Measurements from ENCODE around the gene SMIM36. TPM values are rescaled to one million over a fixed set of nuclear protein-coding genes. Genes with fewer than 3 reads are reported as not detected.

SMIM36 gene
- total and polyA plus RNA-seq, 12 donors, result not detected

DNA sequence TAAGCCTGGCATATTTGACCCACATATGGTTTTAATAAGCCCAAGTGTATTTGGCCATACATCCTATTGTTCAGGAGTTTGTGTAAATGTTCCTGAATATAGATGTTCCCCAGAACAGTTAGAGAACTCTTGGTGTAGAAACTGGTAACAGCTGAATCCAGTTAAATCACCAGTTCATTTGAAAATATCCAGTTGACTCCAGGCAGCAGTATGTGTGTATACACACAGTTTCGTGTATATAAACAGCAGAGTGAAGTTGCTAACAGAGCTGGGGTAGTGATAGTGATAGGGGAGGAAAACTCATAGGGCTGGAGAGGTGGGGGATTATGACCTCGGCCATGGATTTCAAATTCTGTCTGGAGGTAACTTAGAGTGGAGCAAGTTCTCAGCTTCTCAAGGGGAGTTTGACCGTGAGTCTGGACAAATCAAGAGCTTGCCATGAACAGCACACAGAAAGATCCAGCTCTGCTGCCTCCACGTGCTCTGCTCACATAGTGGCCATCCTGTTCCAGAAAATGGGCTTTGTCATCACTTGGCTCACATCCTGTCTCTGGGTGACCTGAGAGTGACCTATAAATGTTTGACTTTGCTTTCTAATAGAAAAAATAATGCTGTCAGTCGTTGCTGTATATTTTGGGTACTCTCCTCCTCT, 59.0 kb downstream of the SMIM36 start:
- Histone ChIP-seq H3K9me3 (no peaks in the 10 kb centered on the region), H3K4me1 (peaks cover 3 to 43% (median 9%) of the 10 kb centered on the region in 9 donors), H3K27ac (peak overlapping the region in 2 of 10 donors; percentile 60 to 77), H3K4me3 (no peak overlapping the region), H3K36me3 (no peaks in the 10 kb centered on the region), H3K27me3 (no peaks in the 10 kb centered on the region)
- intact Hi-C loops (cut with DNase I), result no loop called here
- ATAC-seq, result peak; percentile 23 to 96 (median 86)
- TF ChIP-seq CTCF (IDR thresholded peaks at IDR 0.05), result no peak
- peak in 1 of 2 donors; percentile 44 for DNase-seq
- 25 to 30% methylated on average over 5 of the region's 5 CpGs for WGBS, 2 donors

- DNase-seq, result no peak
- Histone ChIP-seq H3K36me3 (no peaks in the 10 kb centered on the region), H3K9me3 (no peaks in the 10 kb centered on the region), H3K4me3 (no peak overlapping the region), H3K27ac (peak overlapping the region in 1 of 10 donors; percentile 77), H3K27me3 (no peaks in the 10 kb centered on the region), H3K4me1 (peaks cover 3 to 43% (median 9%) of the 10 kb centered on the region in 9 donors)
- intact Hi-C loops (cut with DNase I), result no loop called here
- TF ChIP-seq CTCF (IDR thresholded peaks at IDR 0.05), result no peak
- no peak for ATAC-seq
- 93 to 97% methylated on average over 2 of the region's 2 CpGs for WGBS, 2 donors
These were observed 59.5 kb downstream of the SMIM36 start for GRCh38 chr17:55451758-55452138.

GRCh38 chr17:55451203-55451641, 60.0 kb downstream of the SMIM36 start:
- TF ChIP-seq CTCF (IDR thresholded peaks at IDR 0.05), result no peak
- H3K27me3 ChIP-seq, result no peaks in the 10 kb centered on the region
- intact Hi-C loops (cut with DNase I), result no loop called here
- 78 to 100% methylated on average over 1 of the region's 1 CpG for WGBS, 2 donors
- H3K4me3 ChIP-seq, result no peak overlapping the region
- H3K9me3 ChIP-seq, result no peaks in the 10 kb centered on the region
- H3K27ac ChIP-seq, result no peak overlapping the region
- no peaks in the 10 kb centered on the region for H3K36me3 ChIP-seq
- H3K4me1 ChIP-seq, result peaks cover 3 to 43% (median 9%) of the 10 kb centered on the region in 9 donors
- ATAC-seq (no peak), DNase-seq (no peak)

DNA sequence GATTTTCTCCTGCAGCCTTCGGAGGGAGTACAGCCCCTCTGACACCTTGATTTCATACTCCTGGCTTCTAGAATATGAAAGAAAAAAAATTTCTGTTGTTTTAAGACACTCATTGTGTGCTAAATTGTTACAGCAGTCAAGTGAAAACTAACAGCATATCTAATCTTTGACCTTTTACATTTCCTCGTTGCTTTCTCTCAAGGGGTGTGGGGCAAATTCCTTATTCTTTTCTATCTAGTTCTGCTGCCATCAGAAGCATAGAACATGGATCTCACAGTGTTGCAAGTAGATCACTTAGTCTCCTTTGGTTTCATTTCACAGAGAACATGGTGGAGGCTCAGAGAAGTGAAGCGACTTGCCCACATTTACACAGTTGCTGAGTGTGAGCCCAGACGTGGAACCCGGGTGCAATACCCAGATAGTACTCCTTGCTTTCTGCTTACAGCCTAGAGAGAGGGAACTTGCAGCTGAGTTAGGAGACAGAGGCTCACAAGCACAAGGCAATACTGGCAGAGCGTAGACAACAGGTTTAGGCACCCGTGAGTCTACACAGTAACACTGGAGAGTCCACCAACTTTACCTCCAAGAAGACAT, 60.9 kb downstream of the SMIM36 start:
- no peak overlapping the region for H3K27ac ChIP-seq
- DNase-seq (no peak), ATAC-seq (no peak)
- peaks cover 3 to 49% (median 9%) of the 10 kb centered on the region in 9 donors for H3K4me1 ChIP-seq
- no peak for TF ChIP-seq CTCF (IDR thresholded peaks at IDR 0.05)
- intact Hi-C loops (cut with DNase I), result no loop called here
- no peaks in the 10 kb centered on the region for H3K36me3 ChIP-seq
- no peaks in the 10 kb centered on the region for H3K9me3 ChIP-seq
- H3K4me3 ChIP-seq, result no peak overlapping the region
- 83 to 84% methylated on average over 7 of the region's 7 CpGs for WGBS, 2 donors
- H3K27me3 ChIP-seq, result no peaks in the 10 kb centered on the region
